Measurements from ENCODE around the gene ATP6V0B. TPM values are rescaled to one million over a fixed set of nuclear protein-coding genes. Genes with fewer than 3 reads are reported as not detected.
A peak's percentile ranks its signal among the peaks of the same experiment; 100 is the strongest.

Gene ATP6V0B
- total and polyA plus RNA-seq, 9 of the 15 experiments (the other 6 are each of a cell fraction or from before 2014, with no cell fraction given): 137 to 328 (median 220) TPM

- intact Hi-C loops (cut with micrococcal nuclease): no loop called here
- WGBS (ENCODE audit: insufficient coverage, low coverage, missing lambda C conversion rate): 87% methylated on average over 8 of the region's 8 CpGs
- no peak for ATAC-seq
- Histone ChIP-seq H3K9ac (ENCODE audit: insufficient read depth in 1 of 2, low read depth in 2 of 2, low read length in 2 of 2) (peak overlapping the region in 1 of 2 experiments; percentile 99; a peak in 2 of 4 replicates), H3K4me2 (ENCODE audit: insufficient read depth, low read length) (peak overlapping the region; percentile 23; the same call in 1 of the 2 replicates), H3K79me2 (ENCODE audit: control insufficient read depth, insufficient read depth, low read length) (peaks cover 56% of the 10 kb centered on the region), H3K9me3 (replicated peaks; ENCODE audit: control insufficient read depth, insufficient read depth, low read depth, low read length) (no peaks in the 10 kb centered on the region), H2AFZ (ENCODE audit: low read depth, low read length) (no peak overlapping the region), H3K4me1 (replicated peaks in 1 of 2; ENCODE audit: control insufficient read depth in 2 of 2, insufficient read depth in 2 of 2, low read length in 2 of 2) (peaks cover 32 to 68% of the 10 kb centered on the region in 2 experiments), H3K4me3 (no peak overlapping the region), H4K20me1 (replicated peaks; ENCODE audit: control insufficient read depth, insufficient read depth, low read length) (peaks cover 19% of the 10 kb centered on the region; the same call in 1 of the 2 replicates), H3K9me1 (ENCODE audit: control insufficient read depth, insufficient read depth, low read length) (peaks cover 14% of the 10 kb centered on the region), H3K27ac (ENCODE audit: extremely low read depth, low read depth, low read length) (peak overlapping the region; percentile 16; the same call in 1 of the 3 replicates), H3K27me3 (ENCODE audit: control insufficient read depth in 2 of 2, insufficient read depth in 2 of 2, low read length in 2 of 2) (no peaks in the 10 kb centered on the region), H3K36me3 (ENCODE audit: control insufficient read depth, insufficient read depth, low read length) (peaks cover 81% of the 10 kb centered on the region; the same call in 2 of the 3 replicates)
- no TSS peak for BruUV-seq (replicated peaks)
- ChIA-PET POLR2A (interaction anchor here (0.8 to 1.2 kb wide), 2 partner anchors 52 to 66 kb away, joined by 3 read pairs; no protein-coding TSS in a partner anchor), CTCF (ENCODE audit: low intra/inter-chr PET ratio) (no interaction called here)
- in situ Hi-C loops (cut with MboI): no loop called here
- no peak for FAIRE-seq
- no peak for DNase-seq (ENCODE audit: extremely low read depth in 1 of 4, low spot score in 3 of 4)
- TF ChIP-seq RBFOX2 (IDR thresholded peaks at IDR 0.05; ENCODE audit: low read depth, low read length) (peak; percentile 13; the same call in 1 of the 2 replicates), FOXK1 (CRISPR knock-in tag; IDR thresholded peaks at IDR 0.05; ENCODE audit: borderline replicate concordance) (no peak)
These were observed 7.5 kb downstream of the ATP6V0B start for GRCh38 chr1:43982241-43982640.

DNA sequence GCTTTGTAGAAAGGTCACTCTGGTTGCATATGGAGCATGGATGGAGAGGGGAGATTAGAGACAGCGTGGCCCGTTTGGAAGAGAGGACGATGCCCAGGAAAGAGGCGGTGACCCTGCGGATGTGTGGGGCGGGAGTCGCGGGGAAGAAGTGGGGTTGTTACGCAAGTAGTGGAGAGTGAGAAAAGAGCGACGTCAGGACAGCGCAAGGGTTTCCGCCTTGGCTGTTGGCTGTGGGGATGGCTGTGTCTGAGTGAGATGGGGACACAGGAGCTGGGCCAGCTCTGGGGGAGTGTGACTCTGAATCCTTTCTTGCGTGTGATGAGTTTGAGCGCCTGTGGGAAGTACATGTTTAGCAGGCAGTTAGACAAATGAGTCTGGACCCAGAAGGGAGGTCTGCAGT lies 8.0 kb downstream of the ATP6V0B start:
- Histone ChIP-seq H3K27me3 (ENCODE audit: control insufficient read depth in 2 of 2, insufficient read depth in 2 of 2, low read length in 2 of 2) (no peaks in the 10 kb centered on the region), H4K20me1 (replicated peaks; ENCODE audit: control insufficient read depth, insufficient read depth, low read length) (peaks cover 13% of the 10 kb centered on the region; the same call in 1 of the 2 replicates), H3K36me3 (ENCODE audit: control insufficient read depth, insufficient read depth, low read length) (peaks cover 78% of the 10 kb centered on the region; the same call in 2 of the 3 replicates), H3K9me1 (ENCODE audit: control insufficient read depth, insufficient read depth, low read length) (peaks cover 14% of the 10 kb centered on the region), H3K4me2 (ENCODE audit: insufficient read depth, low read length) (peak overlapping the region; percentile 23; the same call in 1 of the 2 replicates), H3K4me1 (replicated peaks in 1 of 2; ENCODE audit: control insufficient read depth in 2 of 2, insufficient read depth in 2 of 2, low read length in 2 of 2) (peaks cover 27 to 62% of the 10 kb centered on the region in 2 experiments), H3K4me3 (no peak overlapping the region), H3K9ac (ENCODE audit: insufficient read depth in 1 of 2, low read depth in 2 of 2, low read length in 2 of 2) (peak overlapping the region in 1 of 2 experiments; percentile 99; a peak in 2 of 4 replicates), H3K79me2 (ENCODE audit: control insufficient read depth, insufficient read depth, low read length) (peaks cover 50% of the 10 kb centered on the region), H3K27ac (ENCODE audit: extremely low read depth, low read depth, low read length) (peak overlapping the region; percentile 16; the same call in 1 of the 3 replicates), H2AFZ (ENCODE audit: low read depth, low read length) (no peak overlapping the region), H3K9me3 (replicated peaks; ENCODE audit: control insufficient read depth, insufficient read depth, low read depth, low read length) (no peaks in the 10 kb centered on the region)
- FAIRE-seq: no peak
- CTCF ChIA-PET (ENCODE audit: low intra/inter-chr PET ratio): no interaction called here
- POLR2A ChIA-PET: interaction anchor here (0.8 kb wide), 1 partner anchor 53 kb away, joined by 3 read pairs; no protein-coding TSS in a partner anchor
- 59% methylated on average over 15 of the region's 15 CpGs for WGBS (ENCODE audit: insufficient coverage, low coverage, missing lambda C conversion rate)
- in situ Hi-C loops (cut with MboI) (no loop called here), intact Hi-C loops (cut with micrococcal nuclease) (no loop called here)
- BruUV-seq (replicated peaks): no TSS peak
- no peak for ATAC-seq
- peak in 2 of 4 experiments; percentile 32 to 39 for DNase-seq (ENCODE audit: extremely low read depth in 1 of 4, low spot score in 3 of 4)
- TF ChIP-seq ZNF518B (CRISPR knock-in tag; IDR thresholded peaks at IDR 0.05) (no peak), CBFA2T3 (IDR thresholded peaks at IDR 0.05) (peak; percentile 48), ZHX1 (conservative IDR thresholded peaks at IDR 0.05; ENCODE audit: low read length) (no peak)
- TF ChIP-seq, protein P1, sequence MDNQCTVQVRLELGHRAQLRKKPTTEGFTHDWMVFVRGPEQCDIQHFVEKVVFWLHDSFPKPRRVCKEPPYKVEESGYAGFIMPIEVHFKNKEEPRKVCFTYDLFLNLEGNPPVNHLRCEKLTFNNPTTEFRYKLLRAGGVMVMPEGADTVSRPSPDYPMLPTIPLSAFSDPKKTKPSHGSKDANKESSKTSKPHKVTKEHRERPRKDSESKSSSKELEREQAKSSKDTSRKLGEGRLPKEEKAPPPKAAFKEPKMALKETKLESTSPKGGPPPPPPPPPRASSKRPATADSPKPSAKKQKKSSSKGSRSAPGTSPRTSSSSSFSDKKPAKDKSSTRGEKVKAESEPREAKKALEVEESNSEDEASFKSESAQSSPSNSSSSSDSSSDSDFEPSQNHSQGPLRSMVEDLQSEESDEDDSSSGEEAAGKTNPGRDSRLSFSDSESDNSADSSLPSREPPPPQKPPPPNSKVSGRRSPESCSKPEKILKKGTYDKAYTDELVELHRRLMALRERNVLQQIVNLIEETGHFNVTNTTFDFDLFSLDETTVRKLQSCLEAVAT (IDR thresholded peaks at IDR 0.05): peak in 1 of 2 experiments; percentile 49; a peak in 1 of 4 replicates

All from K562 (cell line).